COLO668 (cell line): Measurements from ENCODE around the gene ADGRG2.
"Not testable (repeated sequence)": the region's sequence is repeated elsewhere in the genome, so short reads cannot be mapped to it uniquely, and the experiment has no call there.

Experiments
- DNase-seq: peaks from one replicate; lab custom pipeline; 2025; ENCODE audit not compliant: unreplicated experiment; lab: John Stamatoyannopoulos, UW

ADGRG2 gene

GRCh38 chrX:19089555-19090040 lies 32.7 kb downstream of the ADGRG2 start:
- DNase-seq = no peak

DNA sequence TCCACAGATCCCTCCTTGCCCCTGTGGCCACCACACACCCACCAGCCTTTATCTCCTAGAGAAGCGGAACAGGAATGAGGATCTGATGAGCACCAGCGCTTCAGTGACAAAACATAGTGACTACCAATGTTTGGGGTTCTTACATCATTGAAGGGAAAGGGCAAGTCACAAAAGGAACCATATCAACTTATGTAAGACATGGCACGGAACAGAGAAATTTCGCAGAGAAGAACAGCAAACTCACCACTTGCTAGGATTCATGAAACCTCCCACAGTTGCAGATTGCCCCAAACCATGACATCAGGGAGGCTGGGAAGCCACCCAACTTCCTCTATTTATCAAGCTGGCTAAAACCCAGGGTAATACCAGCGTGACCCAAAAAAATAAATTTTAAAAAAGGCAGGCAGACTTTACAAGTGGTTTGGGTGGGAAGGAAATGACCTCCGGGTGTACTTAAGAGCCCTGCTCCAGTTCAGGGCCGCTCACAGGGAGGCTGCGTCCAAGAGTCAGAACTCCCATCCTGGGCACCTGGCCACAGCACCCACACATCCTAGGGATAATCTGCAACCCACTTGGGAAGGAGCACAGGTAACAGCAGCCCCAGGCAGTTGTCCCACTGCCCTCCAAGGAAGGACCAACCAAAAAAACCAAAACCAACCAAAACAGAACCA lies 36.0 kb downstream of the ADGRG2 start:
- no peak for DNase-seq

- DNase-seq = no peak
These were observed 36.6 kb downstream of the ADGRG2 start for GRCh38 chrX:19085666-19086065.

- no peak for DNase-seq
These were observed 46.5 kb downstream of the ADGRG2 start for GRCh38 chrX:19075754-19076153.

DNA sequence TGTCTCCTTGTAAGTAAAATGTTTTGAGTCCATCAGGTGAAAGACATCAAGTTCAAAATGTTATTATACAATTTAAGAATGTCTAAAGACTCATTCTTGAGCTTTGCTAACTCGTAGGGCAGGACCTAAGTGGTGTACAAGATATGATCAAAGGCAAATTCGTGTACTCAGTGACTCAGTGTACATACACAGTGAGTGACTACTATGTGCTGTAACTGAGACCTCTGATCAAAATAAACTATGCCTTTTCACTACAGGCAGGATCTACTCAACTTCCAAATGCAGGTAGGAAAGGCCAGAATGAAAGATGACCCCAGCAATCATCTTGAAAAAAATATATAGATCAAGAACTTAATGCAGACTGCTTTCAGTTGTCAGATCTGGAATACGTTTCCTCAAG lies 49.9 kb downstream of the ADGRG2 start:
- no peak for DNase-seq

DNA sequence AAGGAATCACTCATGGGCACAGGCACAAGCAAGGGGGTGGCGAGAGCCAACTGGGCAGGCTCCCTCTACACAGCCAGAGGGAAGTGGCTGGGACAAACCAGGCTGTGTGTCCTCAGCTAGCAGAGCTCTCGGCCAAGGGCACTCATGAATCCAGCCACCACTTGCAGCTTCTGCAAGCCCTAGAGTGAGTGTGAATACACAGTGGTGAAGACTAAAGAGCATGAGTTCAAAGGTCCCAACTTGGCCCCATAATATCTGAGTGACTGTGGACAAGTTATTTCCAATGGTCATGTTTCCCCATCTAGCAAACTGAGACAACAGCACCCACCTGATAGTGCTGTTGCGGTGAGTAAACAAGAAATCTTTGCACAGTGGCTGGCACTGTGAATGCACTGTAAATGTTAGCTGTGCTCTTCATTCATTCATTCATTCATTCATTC lies 51.7 kb downstream of the ADGRG2 start:
- no peak for DNase-seq

DNA sequence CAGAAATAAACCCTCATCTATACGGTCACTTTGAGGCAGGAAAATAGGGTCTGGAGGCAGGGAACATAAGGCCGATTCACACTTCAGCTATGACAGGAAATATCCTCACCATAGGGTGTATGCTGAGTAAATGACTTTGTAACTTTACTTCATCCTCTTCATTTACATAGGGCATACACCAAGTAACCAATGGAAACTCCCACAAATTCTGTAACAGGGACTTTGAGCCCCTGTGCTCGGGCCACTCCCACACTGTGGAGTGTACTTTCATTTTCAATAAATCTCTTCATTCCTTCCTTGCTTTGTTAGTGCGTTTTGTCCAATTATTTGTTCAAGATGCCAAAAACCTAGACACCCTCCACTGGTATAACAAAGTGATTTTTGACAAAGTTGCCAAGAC lies 55.3 kb downstream of the ADGRG2 start:
- DNase-seq = not testable (repeated sequence)

GRCh38 chrX:19065535-19065934 lies 56.7 kb downstream of the ADGRG2 start:
- DNase-seq = no peak

- DNase-seq = no peak
These were observed 58.1 kb downstream of the ADGRG2 start for GRCh38 chrX:19064175-19064574.

GRCh38 chrX:19063030-19063429 lies 59.2 kb downstream of the ADGRG2 start:
- no peak for DNase-seq

DNA sequence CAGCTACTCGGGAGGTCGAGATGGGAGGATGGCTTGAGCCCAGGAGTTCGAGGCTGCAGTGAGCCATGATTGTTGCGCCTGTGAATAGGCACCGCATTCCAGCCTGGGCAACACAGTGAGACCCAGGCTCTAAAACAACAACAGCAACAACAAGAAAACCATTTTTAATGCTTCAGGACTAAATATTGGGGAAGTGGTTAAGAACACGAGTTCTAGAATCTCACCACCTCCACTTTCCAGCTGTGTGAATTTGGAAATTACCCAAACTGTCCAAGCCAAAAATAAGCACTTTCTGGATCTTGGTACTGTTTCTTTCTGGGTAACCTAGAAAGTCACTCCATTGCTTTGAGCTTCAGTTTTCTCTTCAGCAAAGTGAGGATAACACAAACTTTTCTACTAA lies 63.2 kb downstream of the ADGRG2 start:
- DNase-seq = no peak

- no peak for DNase-seq
These were observed 64.4 kb downstream of the ADGRG2 start for GRCh38 chrX:19057856-19058255.

DNA sequence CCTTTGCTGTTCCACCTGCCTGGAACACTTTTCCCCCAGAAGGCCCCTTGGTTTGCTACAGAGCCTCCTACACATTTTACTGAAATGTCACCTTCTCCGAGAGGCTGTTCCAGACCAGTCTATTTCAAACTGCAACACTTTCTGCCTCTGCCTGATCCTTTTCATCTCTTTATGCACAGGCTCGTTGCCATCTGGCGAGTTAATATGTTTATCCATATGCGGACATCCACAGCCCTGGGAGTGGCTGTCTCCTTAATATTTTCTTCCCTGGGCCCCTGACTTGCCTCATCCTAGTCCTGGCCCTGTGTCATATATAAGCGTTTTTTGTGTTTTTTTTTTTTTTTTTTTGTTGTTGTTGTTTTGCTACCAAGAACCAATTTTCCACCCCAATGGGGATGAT lies 73.2 kb downstream of the ADGRG2 start:
- no peak for DNase-seq

DNA sequence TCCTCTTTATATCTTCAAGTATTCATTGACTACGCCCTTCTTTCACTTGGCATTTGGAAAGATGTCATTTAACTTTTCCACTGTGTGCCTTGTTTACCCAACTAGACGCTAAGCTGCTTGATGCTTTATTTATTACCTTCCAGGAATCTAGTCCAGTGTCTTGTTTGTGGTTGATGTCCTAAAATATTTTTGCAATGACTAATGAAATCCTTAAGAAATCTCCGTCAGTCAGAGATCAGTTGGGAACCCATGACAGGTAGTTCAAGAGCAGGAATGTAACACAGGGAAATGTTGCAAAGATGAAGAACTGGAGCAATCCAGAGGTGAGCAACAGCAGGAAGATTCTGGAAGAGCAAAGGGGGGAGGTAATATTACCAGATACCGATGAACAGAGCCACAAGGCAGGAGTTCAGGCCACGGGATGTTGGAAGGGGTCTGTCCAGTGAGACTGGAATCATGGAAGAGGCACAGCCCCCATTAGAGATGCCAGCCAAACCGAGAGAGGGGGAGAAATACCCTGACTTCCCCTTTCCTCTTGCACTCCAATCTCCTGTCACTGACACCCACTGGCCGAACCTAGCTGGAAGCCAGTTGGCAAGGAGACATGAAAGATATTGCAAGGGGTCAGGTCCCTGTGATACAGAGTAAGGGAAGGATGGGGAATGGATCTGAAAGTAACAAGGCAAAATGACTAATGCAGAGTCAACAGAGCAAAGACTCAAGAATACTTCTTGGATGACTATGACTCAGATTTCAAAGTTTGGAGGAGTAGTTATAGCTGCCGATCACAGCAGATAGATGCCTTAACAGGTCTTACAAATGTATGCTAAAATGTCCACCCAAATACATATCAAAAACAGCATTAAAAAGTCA lies 75.7 kb downstream of the ADGRG2 start:
- no peak for DNase-seq

- DNase-seq = no peak
These were observed 81.9 kb downstream of the ADGRG2 start for GRCh38 chrX:19040373-19040772.

- DNase-seq = no peak
These were observed 88.2 kb downstream of the ADGRG2 start for GRCh38 chrX:19034025-19034424.

DNA sequence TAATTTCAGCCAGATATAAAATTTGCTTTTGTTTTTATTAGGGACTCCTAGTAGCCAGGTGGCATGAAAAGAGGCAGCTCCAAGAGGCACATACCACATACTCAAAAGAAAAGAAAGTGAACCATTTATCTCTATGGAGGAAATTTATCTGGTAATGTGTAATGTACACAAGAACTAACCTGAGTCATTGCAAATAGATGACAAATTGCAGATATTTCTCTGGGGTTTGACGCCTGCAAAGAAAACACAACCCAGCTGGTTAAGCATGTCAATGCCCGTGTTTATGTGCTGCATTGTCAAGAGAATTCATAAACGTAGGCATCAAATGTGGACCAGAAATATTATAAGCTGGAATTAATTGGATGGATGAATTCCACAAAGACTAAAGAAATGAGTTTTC lies 91.5 kb downstream of the ADGRG2 start:
- no peak for DNase-seq

DNA sequence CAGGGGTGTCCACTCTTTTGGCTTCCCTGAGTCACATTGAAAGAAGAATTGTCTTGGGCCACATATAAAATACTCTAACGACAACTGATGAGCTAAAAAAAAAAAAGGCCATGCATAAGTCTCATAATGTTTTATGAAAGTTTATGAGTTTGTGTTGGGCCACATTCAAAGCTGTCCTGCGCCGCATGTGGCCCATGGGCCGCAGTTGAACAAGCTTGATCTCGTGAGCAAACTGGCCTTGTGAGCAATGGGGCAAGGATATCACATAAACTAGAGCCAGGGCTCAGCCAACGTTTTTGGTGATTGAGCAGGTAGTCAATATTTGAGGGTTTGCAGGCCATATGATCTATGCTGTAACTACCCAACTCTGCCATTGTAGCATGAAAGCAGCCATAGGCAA lies 93.7 kb downstream of the ADGRG2 start:
- DNase-seq = no peak

DNA sequence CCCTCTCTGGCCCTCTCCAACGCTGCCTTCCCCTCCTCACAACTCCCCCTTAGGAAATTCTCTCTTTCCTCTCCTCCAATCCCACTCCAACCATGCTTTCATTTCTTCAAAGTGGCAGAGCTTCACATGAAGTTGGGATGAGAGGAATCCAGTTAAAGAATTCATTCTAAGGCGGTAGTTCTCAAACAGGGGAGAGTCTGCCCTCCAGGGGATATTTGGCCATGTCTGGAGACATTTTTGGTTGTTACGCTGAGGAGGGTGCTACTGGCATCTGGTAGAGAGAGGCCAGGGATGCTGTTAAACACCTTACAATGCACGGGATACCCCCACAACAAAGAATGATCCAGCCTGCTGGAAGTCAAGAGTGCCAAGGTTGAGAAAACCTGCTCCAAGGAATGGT lies 97.9 kb downstream of the ADGRG2 start:
- DNase-seq = no peak

DNA sequence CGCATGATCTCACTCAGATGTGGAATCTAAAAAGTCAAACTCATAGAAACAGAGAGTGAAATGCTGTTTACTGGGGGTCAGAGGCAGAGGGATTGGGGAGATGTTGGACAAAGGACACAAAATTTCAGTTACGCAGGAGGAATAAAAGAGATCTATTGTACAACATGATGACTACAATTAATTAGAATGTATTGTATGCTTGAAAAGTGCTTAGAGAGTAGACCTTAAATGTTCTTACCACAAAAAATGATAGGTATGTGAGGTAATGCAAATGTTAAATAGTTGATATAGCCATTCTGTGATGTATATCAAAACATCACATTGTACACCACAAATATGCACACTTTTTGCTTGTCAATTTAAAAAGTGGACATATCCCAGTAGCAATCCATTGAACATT lies 102.3 kb downstream of the ADGRG2 start:
- DNase-seq = no peak

GRCh38 chrX:19017271-19017670 lies 105.0 kb downstream of the ADGRG2 start:
- peak; percentile 20 for DNase-seq

- not testable (repeated sequence) for DNase-seq
These were observed 105.7 kb downstream of the ADGRG2 start for GRCh38 chrX:19016614-19017013.
